Fibroblast of lung (primary cell): ENCODE measurements around the gene PHLDA1.

Source experiments
- EZH2 ChIP-seq: IDR thresholded peaks from 2 replicates; pipeline ENCODE4 v1.5.1; 2012; ENCODE audit warnings: low read length, control low read depth, mild to moderate bottlenecking; ENCODE audit errors: missing control alignments
- TF ChIP-seq, protein P1 (sequence below), 2 donors: IDR thresholded peaks in 1 of 2; conservative IDR thresholded peaks in 1 of 2; 1 replicate in 1 of 2; 2 replicates in 1 of 2; pipeline ENCODE4 v1.5.1; 2011 to 2012; ENCODE audit warnings: low read length in 2 of 2, control low read depth in 1 of 2, inconsistent platforms in 1 of 2, low read depth in 1 of 2, mild to moderate bottlenecking in 1 of 2

DNA sequence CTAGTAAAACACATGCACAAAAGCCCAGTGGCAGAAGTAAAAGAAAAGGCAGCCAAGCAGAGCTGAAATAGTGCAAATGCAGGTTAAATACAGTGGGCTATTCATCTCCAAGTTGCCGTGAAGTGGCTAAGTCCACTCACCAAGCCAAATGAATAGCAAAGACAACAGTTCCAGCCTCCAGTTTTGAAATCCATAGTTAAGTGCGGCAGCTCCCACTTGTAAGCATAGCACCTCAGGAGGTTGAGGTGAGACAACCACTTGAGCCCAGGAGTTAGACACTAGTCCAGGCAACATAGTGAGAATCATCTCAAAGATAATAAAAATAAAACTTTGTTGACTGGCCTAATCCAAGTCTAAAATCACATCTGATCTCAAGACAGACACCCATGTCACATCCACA, 9.8 kb upstream of the PHLDA1 start:
- TF ChIP-seq, protein P1, sequence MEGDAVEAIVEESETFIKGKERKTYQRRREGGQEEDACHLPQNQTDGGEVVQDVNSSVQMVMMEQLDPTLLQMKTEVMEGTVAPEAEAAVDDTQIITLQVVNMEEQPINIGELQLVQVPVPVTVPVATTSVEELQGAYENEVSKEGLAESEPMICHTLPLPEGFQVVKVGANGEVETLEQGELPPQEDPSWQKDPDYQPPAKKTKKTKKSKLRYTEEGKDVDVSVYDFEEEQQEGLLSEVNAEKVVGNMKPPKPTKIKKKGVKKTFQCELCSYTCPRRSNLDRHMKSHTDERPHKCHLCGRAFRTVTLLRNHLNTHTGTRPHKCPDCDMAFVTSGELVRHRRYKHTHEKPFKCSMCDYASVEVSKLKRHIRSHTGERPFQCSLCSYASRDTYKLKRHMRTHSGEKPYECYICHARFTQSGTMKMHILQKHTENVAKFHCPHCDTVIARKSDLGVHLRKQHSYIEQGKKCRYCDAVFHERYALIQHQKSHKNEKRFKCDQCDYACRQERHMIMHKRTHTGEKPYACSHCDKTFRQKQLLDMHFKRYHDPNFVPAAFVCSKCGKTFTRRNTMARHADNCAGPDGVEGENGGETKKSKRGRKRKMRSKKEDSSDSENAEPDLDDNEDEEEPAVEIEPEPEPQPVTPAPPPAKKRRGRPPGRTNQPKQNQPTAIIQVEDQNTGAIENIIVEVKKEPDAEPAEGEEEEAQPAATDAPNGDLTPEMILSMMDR (conservative IDR thresholded peaks at IDR 0.05 in 1 of 2, IDR thresholded peaks at IDR 0.05 in 1 of 2; ENCODE audit: low read depth in 1 of 2, low read length in 2 of 2), result no peak
- TF ChIP-seq EZH2, result no peak
